ENCODE data around the gene JARID2.

JARID2 gene

DNA sequence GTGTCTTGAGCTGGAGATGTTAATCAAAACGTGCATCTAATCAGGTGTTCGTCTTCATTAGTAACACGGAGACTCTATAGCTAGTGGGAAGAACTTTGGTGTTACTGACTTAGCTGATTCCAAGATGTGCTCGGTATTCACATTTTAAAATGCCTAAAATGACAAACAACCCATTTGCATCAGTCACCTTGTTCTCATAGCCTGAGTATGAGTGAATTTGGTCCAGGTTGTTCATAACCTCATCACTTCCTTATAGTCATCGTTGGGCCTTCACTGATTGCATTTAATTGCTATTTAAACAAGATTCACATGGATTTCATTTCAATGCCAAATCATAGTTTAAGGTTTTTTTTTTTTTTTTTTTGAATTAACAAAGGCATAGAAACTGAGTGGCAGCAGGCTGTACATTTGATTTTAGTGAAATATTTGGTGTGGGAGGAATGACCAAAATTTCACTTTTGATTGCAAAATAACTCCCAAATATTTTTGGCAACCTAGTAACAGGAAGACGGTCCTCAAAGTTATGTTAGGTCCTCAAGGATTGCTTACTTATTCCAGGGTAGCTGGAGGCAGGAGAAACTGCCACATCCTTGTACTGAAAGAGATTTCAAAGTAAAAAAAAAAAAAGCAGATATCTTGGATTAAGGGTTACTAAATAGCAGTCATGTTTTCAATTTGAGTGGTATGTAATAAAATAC is 104.7 kb downstream of the JARID2 start:
- no peak overlapping the region for H3K4me3 ChIP-seq (ENCODE audit: low read length)
- DNase-seq (ENCODE audit: low read depth): no peak
- TF ChIP-seq, protein P1, sequence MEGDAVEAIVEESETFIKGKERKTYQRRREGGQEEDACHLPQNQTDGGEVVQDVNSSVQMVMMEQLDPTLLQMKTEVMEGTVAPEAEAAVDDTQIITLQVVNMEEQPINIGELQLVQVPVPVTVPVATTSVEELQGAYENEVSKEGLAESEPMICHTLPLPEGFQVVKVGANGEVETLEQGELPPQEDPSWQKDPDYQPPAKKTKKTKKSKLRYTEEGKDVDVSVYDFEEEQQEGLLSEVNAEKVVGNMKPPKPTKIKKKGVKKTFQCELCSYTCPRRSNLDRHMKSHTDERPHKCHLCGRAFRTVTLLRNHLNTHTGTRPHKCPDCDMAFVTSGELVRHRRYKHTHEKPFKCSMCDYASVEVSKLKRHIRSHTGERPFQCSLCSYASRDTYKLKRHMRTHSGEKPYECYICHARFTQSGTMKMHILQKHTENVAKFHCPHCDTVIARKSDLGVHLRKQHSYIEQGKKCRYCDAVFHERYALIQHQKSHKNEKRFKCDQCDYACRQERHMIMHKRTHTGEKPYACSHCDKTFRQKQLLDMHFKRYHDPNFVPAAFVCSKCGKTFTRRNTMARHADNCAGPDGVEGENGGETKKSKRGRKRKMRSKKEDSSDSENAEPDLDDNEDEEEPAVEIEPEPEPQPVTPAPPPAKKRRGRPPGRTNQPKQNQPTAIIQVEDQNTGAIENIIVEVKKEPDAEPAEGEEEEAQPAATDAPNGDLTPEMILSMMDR (conservative IDR thresholded peaks at IDR 0.05; ENCODE audit: low read depth, low read length): no peak

GRCh38 chr6:15351631-15352030 is 105.8 kb downstream of the JARID2 start:
- TF ChIP-seq, protein P1 (conservative IDR thresholded peaks at IDR 0.05; ENCODE audit: low read depth, low read length): no peak
- no peak overlapping the region for H3K4me3 ChIP-seq (ENCODE audit: low read length)
- DNase-seq (ENCODE audit: low read depth): no peak

- DNase-seq (ENCODE audit: low read depth): no peak
- no peak overlapping the region for H3K4me3 ChIP-seq (ENCODE audit: low read length)
- TF ChIP-seq, protein P1 (conservative IDR thresholded peaks at IDR 0.05; ENCODE audit: low read depth, low read length): no peak
These were observed 106.4 kb downstream of the JARID2 start for GRCh38 chr6:15352220-15352619.

DNA sequence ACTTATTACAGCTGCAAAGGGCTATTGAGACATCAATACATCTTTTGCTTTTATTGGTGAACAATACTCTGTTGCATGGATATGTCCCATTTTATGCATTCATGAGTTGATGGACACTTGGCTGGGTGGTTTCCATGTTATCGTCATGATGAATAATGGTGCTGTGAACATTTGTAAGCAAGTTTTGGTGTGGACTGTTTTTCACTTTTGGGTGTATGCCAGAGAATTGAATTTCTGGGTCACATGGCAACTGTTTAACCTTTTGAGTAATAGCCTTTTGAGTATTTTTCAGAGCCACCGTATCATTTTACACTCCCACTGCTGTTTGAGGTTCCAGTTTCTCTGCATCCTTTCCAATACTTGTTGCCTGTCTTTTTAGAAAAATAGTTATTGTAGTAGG is 107.0 kb downstream of the JARID2 start:
- H3K4me3 ChIP-seq (ENCODE audit: low read length): no peak overlapping the region
- no peak for DNase-seq (ENCODE audit: low read depth)
- TF ChIP-seq, protein P1 (conservative IDR thresholded peaks at IDR 0.05; ENCODE audit: low read depth, low read length): no peak

DNA sequence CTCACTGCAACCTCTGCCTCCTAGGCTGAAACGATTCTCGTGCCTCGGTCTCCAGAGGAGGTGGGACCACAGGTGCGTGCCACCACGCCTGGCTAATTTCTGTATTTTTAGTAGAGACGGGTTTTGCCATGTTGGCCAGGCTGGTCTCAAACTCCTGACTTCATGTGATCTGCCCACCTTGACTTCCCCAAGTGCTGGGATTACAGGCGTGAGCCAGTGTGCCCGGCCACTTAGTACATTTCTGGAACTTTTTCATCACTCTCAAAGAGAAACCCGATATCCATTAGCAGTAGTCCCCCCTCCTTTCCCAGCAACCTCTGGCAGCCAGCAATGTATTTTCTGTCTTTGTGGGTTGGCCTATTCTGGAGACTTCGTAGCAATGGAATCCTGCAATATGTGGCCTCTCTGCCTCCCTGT is 109.8 kb downstream of the JARID2 start:
- TF ChIP-seq, protein P1 (conservative IDR thresholded peaks at IDR 0.05; ENCODE audit: low read depth, low read length): no peak
- DNase-seq (ENCODE audit: low read depth): no peak
- no peak overlapping the region for H3K4me3 ChIP-seq (ENCODE audit: low read length)

DNA sequence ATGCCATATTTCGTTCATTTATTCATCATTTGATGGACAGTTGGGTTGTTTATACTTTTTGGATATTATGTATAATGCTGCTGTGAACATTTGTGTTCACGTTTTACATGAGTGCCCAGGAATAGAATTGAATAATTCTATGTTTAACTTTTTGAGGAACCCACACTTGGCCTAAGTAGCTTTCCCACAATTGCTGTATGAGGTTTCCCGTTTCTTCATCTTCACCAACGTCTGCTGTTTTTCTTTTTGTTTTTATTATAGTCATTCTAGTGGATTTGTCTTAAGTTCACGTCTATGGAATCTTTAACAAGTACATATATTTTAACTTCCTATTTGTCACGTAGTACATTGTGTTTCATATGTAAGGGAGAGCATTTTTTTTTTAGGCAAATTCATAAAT is 110.3 kb downstream of the JARID2 start:
- no peak for DNase-seq (ENCODE audit: low read depth)
- H3K4me3 ChIP-seq (ENCODE audit: low read length): no peak overlapping the region
- TF ChIP-seq, protein P1 (conservative IDR thresholded peaks at IDR 0.05; ENCODE audit: low read depth, low read length): no peak

DNA sequence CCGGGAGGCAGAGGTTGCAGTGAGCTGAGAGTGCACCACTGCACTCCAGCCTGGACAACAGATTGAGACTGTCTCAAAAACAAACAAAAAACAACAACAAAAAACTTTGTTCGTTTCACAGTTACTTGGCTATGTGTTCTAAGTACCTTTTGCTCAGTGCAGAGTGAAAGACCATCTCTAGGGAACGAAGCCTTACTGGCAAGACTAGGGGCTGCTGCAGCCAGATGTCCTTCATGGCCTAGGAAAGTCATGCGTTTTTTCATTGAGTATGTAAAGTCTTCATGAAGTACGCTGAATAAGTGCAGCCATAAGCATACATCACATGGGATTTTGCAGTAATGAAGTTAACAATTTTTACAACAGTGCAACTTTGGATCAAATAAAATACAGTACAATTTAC is 111.1 kb downstream of the JARID2 start:
- H3K4me3 ChIP-seq (ENCODE audit: low read length): no peak overlapping the region
- TF ChIP-seq, protein P1 (conservative IDR thresholded peaks at IDR 0.05; ENCODE audit: low read depth, low read length): no peak
- DNase-seq (ENCODE audit: low read depth): no peak
